Fibroblast of gingiva (primary cell): Measurements from ENCODE around the gene NUTM2E.
A peak's percentile ranks its signal among the peaks of the same experiment; 100 is the strongest.
"Not testable (repeated sequence)": the region's sequence is repeated elsewhere in the genome, so short reads cannot be mapped to it uniquely, and the experiment has no call there.

Experiments used
- DNase-seq: peaks from one replicate; pipeline ENCODE4 v3.0.0-alpha.2; 2011; ENCODE audit warnings: low read depth

NUTM2E gene, protein sequence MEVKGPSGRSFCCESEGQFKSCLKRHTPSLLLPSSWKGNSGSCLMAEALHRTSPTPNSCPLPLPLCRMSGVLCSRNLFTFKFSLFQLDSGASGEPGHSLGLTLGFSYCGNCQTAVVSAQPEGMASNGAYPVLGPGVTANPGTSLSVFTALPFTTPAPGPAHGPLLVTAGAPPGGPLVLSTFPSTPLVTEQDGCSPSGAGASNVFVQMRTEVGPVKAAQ (N-terminal part only)

GRCh38 chr10:79826496-79827215 lies at the start of gene NUTM2E:
TSS of gene NUTM2E (plus strand) at chr10:79826739. CDS start at chr10:79841741, 15,002 bp downstream.
- peak; percentile 70 for DNase-seq

DNA sequence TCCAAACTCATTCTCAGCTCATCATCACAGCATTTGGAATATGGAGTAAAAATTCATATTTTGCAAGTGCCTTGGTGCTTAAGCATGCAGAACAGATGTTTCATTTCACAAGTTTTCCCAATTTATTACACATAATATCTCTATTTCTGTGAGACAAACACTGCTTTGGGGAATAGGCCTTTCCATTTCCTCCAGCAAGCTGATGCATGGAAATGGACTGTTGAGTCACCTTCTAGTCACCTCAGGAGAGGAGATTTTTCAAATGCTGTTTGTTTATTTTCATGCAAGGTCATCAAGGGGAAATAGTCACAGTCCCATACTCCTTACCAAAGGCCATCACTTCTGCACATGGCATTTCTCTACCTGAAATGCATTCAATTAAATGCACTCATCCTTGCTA lies 48.5 kb upstream of the NUTM2E start:
- not testable (repeated sequence) for DNase-seq

- peak; percentile 57 for DNase-seq
Measured at GRCh38 chr10:79779310-79779938, 47.1 kb upstream of the NUTM2E start.

- DNase-seq: not testable (repeated sequence)
Measured at GRCh38 chr10:79779992-79780391, 46.5 kb upstream of the NUTM2E start.

DNA sequence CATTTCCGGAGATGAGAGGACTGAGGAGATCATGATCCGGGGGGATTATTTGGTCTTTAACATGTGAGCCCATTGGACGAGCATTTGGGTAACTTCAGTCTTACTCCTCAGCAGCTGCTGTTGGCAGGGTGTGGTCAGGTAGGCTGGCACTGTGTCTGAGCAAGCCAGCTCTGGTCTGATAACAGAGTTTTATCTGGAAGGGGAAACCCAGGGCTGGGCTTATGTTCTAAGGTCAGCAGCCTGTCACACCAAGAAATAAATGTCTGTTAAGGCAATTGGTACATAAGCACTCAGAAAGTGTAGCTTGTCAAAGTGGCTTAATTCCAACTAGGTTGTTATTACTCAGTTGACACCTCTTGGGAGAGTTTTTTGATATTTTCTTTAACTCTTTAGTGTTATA lies 45.0 kb upstream of the NUTM2E start:
- DNase-seq: not testable (repeated sequence)

DNA sequence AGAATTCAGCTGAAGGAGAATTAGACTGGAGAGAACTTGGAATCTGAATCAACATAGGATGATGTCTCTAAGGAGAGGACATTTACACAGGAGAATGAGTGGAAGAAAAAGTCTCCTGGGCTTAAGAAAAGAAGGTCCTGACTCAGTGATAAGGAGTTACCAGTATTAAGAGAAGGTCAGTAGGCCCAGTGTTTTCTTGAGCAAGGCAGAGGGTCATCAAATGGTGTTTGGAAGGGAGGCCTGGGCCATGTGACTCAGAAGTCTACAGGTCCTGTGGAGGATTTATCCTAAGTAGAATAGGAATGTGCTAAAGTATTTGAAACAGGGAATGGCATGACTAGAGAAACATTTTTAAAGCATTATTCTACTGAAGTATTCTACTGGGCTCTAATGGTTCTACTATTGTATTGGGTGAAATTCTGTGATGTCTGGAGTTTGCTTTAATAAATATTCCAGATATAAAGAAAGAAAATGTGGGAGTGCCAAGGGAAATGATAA lies 39.0 kb upstream of the NUTM2E start:
- DNase-seq: not testable (repeated sequence)

DNA sequence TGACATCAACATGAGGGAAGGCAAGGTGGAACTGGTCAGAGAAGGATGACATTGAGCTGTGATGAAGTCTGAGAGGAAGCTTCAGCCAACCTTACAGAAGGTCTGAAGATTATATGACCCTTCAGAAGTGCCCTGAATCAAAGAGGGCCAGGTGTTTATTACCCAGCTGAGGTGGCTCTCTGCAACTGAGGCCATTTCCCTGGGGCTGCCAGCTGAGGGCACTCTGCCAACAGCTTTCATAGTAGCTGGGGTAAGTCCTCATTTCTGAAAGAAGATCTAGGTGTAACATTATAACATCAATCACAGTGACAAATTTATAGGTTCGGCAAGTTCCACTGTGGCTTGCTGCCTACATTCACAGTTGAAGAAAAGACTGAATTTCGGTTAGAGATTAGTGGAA lies 37.2 kb upstream of the NUTM2E start:
- not testable (repeated sequence) for DNase-seq

- not testable (repeated sequence) for DNase-seq
Measured at GRCh38 chr10:79791906-79792517, 34.5 kb upstream of the NUTM2E start.

DNA sequence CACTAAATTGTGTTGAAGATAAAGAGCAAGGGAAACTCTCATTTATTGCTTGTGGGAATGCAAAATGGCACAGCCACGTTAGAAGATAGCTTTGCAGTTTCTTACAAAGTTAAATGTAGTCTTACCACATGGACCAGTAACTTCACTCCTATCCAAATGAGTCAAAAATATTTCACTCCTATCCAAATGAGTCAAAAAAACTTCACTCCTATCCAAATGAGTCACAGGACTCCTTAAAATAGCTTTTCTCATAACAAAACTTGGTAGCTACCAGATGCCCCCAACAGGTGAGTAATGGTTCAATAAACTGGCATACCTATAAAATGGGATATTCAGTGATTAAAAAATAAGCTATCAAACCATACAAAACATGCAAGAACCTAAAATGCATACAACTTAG lies 27.2 kb upstream of the NUTM2E start:
- not testable (repeated sequence) for DNase-seq

- DNase-seq: not testable (repeated sequence)
Measured at GRCh38 chr10:79805857-79806256, 20.7 kb upstream of the NUTM2E start.

- DNase-seq: not testable (repeated sequence)
Measured at GRCh38 chr10:79811895-79812294, 14.6 kb upstream of the NUTM2E start.

- not testable (repeated sequence) for DNase-seq
Measured at GRCh38 chr10:79816290-79816689, 10.2 kb upstream of the NUTM2E start.

- not testable (repeated sequence) for DNase-seq
Measured at GRCh38 chr10:79823387-79823786, 3.2 kb upstream of the NUTM2E start.

GRCh38 chr10:79825587-79826011 lies 940 bp upstream of the NUTM2E start:
- DNase-seq: not testable (repeated sequence)

DNA sequence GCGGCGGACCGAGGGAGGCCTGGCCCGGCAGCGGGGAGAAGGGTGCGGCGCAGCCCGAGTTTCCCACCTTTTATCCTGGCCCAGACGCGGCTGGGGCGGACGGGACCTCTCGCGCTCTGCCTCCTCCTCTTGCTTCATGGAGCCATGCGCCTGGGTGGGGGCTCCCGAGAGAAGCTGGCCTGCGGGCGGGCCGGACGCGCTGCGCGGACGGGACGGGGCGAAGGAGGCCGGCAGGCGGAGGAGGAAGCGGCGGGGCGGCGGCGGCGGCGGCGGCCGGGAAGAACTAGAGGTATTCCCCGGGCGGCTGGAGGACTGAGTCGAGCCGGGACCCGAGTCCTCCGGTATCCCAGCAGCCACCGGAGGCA lies 426 bp upstream of the NUTM2E start:
- not testable (repeated sequence) for DNase-seq

DNA sequence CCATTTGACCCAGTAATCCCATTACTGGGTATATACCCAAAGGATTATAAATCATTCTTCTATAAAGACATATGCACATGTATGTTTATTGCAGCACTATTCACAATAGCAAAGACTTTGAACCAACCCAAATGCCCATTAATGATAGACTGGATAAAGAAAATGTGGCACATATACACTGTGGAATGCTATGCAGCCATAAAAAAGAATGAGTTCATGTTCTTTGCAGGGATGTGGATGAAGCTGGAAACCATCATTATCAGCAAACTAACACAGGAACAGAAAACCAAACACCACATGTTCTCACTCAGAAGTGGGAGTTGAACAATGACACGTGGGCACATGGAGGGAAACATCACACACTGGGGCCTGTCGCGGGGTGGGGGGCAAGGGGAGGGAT lies 7.3 kb downstream of the NUTM2E start:
- DNase-seq: not testable (repeated sequence)

DNA sequence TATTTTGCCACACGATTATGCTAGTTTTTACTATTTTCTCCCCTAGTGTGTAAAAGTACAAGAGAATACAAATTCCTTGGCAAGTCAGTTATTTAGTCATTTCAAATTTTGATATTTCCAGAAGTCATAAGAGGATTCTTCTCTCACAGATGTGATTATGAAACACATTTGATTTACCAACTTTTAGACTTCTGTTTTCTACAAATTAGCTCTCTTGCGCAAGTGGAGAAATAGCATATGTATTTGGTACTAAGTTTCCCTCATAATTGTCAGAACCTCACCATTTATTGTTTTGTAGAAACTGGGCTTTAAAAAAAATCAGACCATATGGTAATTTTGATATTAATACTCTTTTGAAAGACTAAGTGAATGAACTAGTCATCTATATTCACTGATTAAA lies 9.4 kb downstream of the NUTM2E start:
- DNase-seq: peak; percentile 6

GRCh38 chr10:79836891-79837290 lies 10.4 kb downstream of the NUTM2E start:
- not testable (repeated sequence) for DNase-seq

DNA sequence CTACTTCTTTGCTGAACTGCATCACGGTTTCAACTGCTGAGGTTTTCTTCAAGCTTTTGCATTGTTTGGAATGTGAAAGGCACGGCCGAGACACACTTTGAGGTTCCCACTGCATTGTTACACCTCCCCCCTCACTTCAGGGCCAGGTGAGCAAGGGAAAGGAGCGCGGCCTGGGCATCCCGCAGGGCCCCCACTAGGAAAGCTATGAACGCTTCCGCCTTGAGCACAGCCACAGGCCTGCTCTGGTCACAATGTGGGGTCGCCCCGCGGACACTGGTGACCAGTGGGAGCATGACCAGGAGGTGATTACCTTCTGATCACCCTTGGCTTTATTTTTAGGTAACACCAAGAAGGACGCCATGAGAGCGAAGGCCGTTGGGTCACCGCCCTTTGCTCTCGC lies 11.9 kb downstream of the NUTM2E start:
- not testable (repeated sequence) for DNase-seq

GRCh38 chr10:79853191-79853854 lies 26.8 kb downstream of the NUTM2E start:
- DNase-seq: not testable (repeated sequence)

GRCh38 chr10:79862269-79862668 lies 35.7 kb downstream of the NUTM2E start:
- not testable (repeated sequence) for DNase-seq

GRCh38 chr10:79862803-79863202 lies 36.3 kb downstream of the NUTM2E start:
- not testable (repeated sequence) for DNase-seq
